Glomerular visceral epithelial cell (primary cell): ENCODE results near the gene GMEB1.
"Not testable (repeated sequence)": the region's sequence is repeated elsewhere in the genome, so short reads cannot be mapped to it uniquely, and the experiment has no call there.

Source experiments
- DNase-seq: peaks from one replicate; pipeline ENCODE4 v3.0.0-alpha.2; 2016; ENCODE audit errors: extremely low spot score

Gene GMEB1

GRCh38 chr1:28671254-28671780, 2.7 kb downstream of the GMEB1 start:
- DNase-seq, result no peak

- DNase-seq, result not testable (repeated sequence)
Measured at GRCh38 chr1:28672971-28673370, 4.4 kb downstream of the GMEB1 start.

GRCh38 chr1:28675924-28676257, 7.3 kb downstream of the GMEB1 start:
- no peak for DNase-seq

- DNase-seq, result no peak
Measured at GRCh38 chr1:28680151-28680550, 11.6 kb downstream of the GMEB1 start.

GRCh38 chr1:28682840-28683239, 14.3 kb downstream of the GMEB1 start:
- peak; percentile 12 for DNase-seq

GRCh38 chr1:28684937-28685336, 16.4 kb downstream of the GMEB1 start:
- no peak for DNase-seq

- not testable (repeated sequence) for DNase-seq
Measured at GRCh38 chr1:28691627-28692026, 23.0 kb downstream of the GMEB1 start.

- DNase-seq, result no peak
Measured at GRCh38 chr1:28703629-28704028, 35.0 kb downstream of the GMEB1 start.

GRCh38 chr1:28716336-28716735, 47.8 kb downstream of the GMEB1 start:
- DNase-seq, result no peak

- DNase-seq, result no peak
Measured at GRCh38 chr1:28718166-28718565, 49.6 kb downstream of the GMEB1 start.

- no peak for DNase-seq
Measured at GRCh38 chr1:28718586-28719331, 50.2 kb downstream of the GMEB1 start.

GRCh38 chr1:28719332-28719619, 50.7 kb downstream of the GMEB1 start:
- no peak for DNase-seq

GRCh38 chr1:28720376-28720775, 51.8 kb downstream of the GMEB1 start:
- no peak for DNase-seq

- not testable (repeated sequence) for DNase-seq
Measured at GRCh38 chr1:28721927-28722326, 53.3 kb downstream of the GMEB1 start.

GRCh38 chr1:28725365-28725764, 56.8 kb downstream of the GMEB1 start:
- DNase-seq, result not testable (repeated sequence)

GRCh38 chr1:28735961-28736449, 67.4 kb downstream of the GMEB1 start:
- no peak for DNase-seq

GRCh38 chr1:28736450-28737306, 68.1 kb downstream of the GMEB1 start, which contains the start of gene YTHDF2:
Gene YTHDF2 (plus strand): TSS chr1:28736940. CDS start chr1:28737121, 181 bp downstream.
- peak; percentile 98 for DNase-seq

- DNase-seq, result peak; percentile 49
Measured at GRCh38 chr1:28737307-28738132, 68.9 kb downstream of the GMEB1 start.

- DNase-seq, result no peak
Measured at GRCh38 chr1:28740118-28740517, 71.5 kb downstream of the GMEB1 start.

- DNase-seq, result no peak
Measured at GRCh38 chr1:28744184-28744583, 75.6 kb downstream of the GMEB1 start.

GRCh38 chr1:28745653-28746173, 77.1 kb downstream of the GMEB1 start:
- DNase-seq, result no peak

GRCh38 chr1:28750330-28750729, 81.7 kb downstream of the GMEB1 start:
- no peak for DNase-seq
